Measurements from ENCODE around the gene IRAK1.
A peak's percentile ranks its signal among the peaks of the same experiment; 100 is the strongest.

The IRAK1 gene

DNA sequence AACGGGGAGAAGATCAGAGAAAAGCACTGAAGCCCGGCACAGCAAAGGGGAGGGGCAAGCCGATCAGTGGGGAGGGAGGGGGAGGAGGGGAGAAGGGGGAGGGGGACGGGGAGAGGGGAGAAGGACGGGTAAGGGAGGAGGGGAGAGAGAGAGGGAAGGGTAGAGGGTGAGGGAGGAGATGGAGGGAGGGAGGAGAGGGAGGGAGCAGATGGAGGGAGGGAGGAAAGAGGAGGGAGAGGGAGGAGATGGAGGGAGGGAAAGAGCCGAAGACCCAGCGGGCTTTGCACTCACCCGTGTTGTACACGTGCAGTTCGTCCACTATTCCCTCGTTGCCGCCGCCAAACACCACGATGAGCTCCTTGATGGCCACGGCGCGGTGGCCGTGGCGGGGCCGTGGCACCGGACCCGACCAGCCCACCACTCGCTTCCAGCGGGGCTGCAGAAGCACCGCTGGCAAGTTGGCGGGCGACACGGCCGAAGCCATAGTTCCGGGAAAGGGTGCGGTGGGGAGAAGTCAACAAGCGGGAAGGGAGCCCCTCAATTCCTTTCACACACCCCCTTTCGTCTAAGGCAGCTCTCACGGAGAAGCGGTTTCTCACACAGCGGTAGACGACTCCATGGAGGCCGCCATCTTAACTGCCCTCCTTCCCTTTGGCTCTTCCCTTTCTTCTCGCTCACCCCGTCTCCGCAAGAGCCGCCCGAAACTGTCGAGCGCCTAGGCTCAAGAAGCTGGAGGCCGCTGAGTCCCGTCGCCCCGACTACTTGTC lies 49.2 kb downstream of the IRAK1 start:
- peak overlapping the region; percentile 100 for H3K9ac ChIP-seq
- H3K27ac ChIP-seq, result peak overlapping the region; percentile 100
- H3K79me2 ChIP-seq (ENCODE audit: insufficient read depth, low read depth), result peaks cover 43% of the 10 kb centered on the region
- H3K27me3 ChIP-seq (ENCODE audit: insufficient read depth, low read depth), result no peaks in the 10 kb centered on the region
- peaks cover 39% of the 10 kb centered on the region for H3K4me1 ChIP-seq (ENCODE audit: low read depth, poor library complexity, severe bottlenecking)
- H3K4me3 ChIP-seq (IDR thresholded peaks at IDR 0.05; ENCODE audit: insufficient read depth, low read depth, low read length), result no peak overlapping the region
- H3K36me3 ChIP-seq (ENCODE audit: insufficient read depth), result no peaks in the 10 kb centered on the region
- no peaks in the 10 kb centered on the region for H4K20me1 ChIP-seq (ENCODE audit: insufficient read depth)
- TF ChIP-seq, protein P1, sequence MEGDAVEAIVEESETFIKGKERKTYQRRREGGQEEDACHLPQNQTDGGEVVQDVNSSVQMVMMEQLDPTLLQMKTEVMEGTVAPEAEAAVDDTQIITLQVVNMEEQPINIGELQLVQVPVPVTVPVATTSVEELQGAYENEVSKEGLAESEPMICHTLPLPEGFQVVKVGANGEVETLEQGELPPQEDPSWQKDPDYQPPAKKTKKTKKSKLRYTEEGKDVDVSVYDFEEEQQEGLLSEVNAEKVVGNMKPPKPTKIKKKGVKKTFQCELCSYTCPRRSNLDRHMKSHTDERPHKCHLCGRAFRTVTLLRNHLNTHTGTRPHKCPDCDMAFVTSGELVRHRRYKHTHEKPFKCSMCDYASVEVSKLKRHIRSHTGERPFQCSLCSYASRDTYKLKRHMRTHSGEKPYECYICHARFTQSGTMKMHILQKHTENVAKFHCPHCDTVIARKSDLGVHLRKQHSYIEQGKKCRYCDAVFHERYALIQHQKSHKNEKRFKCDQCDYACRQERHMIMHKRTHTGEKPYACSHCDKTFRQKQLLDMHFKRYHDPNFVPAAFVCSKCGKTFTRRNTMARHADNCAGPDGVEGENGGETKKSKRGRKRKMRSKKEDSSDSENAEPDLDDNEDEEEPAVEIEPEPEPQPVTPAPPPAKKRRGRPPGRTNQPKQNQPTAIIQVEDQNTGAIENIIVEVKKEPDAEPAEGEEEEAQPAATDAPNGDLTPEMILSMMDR (conservative IDR thresholded peaks at IDR 0.05; ENCODE audit: low read depth, low read length), result no peak
- 0 out of 2 replicates have a peak overlapping the region, but pooled peaks have one; percentile 19 for H3K4me2 ChIP-seq
- no peak overlapping the region for H2AFZ ChIP-seq (ENCODE audit: low read depth)

DNA sequence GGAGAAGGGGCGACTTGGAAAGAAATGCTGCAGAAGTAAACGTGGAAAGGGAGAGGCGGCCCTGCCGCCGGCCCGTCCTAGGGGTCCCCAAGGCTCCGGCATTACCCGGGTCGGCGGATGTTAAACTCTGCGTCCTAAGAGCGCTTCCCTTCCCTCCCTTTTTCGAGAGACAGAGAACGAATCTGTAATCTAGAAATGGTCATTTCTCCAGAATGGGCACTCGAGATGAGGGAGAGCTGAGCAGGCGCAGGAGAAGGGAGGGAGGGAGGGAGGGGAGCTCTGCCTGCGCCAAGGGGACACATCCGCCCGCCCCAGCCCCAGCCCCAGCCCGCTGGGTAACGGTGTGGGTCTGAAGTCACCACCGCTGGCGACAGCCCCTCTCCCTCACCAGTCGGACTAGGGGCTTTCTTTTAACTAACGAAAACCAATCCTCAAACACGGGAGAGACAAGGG lies 49.8 kb downstream of the IRAK1 start:
- H3K9ac ChIP-seq, result peak overlapping the region; percentile 100
- H3K79me2 ChIP-seq (ENCODE audit: insufficient read depth, low read depth), result peaks cover 50% of the 10 kb centered on the region
- H3K36me3 ChIP-seq (ENCODE audit: insufficient read depth), result no peaks in the 10 kb centered on the region
- peak overlapping the region; percentile 100 for H3K27ac ChIP-seq
- H3K4me3 ChIP-seq (IDR thresholded peaks at IDR 0.05; ENCODE audit: insufficient read depth, low read depth, low read length), result no peak overlapping the region
- no peaks in the 10 kb centered on the region for H4K20me1 ChIP-seq (ENCODE audit: insufficient read depth)
- H3K4me1 ChIP-seq (ENCODE audit: low read depth, poor library complexity, severe bottlenecking), result peaks cover 37% of the 10 kb centered on the region
- TF ChIP-seq, protein P1 (conservative IDR thresholded peaks at IDR 0.05; ENCODE audit: low read depth, low read length), result no peak
- H3K27me3 ChIP-seq (ENCODE audit: insufficient read depth, low read depth), result no peaks in the 10 kb centered on the region
- no peak overlapping the region for H2AFZ ChIP-seq (ENCODE audit: low read depth)
- H3K4me2 ChIP-seq, result peak overlapping the region; percentile 96

DNA sequence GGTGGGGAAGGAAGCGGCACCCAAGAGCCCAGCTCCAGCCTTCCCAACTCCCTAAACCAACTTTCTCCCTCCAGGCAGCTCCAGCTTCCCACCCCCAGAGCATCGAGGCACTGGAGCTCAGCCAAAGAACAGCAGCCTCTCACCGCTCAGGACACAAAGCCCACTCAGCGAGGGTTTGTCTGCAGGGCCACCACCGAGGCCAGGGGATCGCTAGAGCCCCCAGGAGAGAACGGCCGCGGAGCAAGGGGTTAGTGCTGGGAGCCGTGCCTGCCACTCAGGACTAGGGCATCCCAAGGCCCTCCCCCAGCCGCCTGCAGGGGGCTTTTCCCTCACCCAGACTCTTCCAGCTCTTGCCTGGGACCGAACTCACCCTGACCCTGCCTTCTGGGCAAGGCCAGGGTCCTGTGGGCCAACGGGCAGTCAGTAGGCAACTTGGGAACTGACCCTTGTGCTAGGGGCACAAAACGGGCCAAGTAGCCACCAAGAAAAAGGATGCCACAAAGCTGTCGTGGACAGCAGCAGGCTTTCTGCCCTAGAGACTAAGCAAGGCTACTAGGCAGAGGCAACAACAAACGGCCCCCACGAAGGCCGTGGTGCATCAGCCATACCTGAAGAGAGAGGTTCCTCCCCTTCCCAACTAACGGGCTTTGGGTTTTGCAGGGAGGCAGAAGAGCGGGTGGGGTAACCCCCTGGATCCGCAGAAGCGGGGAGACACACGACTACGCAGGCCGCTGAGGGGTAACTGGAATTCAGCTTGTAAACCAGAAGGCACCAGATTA lies 50.4 kb downstream of the IRAK1 start:
- Histone ChIP-seq H4K20me1 (ENCODE audit: insufficient read depth) (no peaks in the 10 kb centered on the region), H3K27me3 (ENCODE audit: insufficient read depth, low read depth) (no peaks in the 10 kb centered on the region), H3K27ac (peak overlapping the region; percentile 100), H3K4me1 (ENCODE audit: low read depth, poor library complexity, severe bottlenecking) (peaks cover 31% of the 10 kb centered on the region), H3K79me2 (ENCODE audit: insufficient read depth, low read depth) (peaks cover 56% of the 10 kb centered on the region), H3K9ac (peak overlapping the region; percentile 100), H2AFZ (ENCODE audit: low read depth) (no peak overlapping the region), H3K36me3 (ENCODE audit: insufficient read depth) (no peaks in the 10 kb centered on the region), H3K4me3 (IDR thresholded peaks at IDR 0.05; ENCODE audit: insufficient read depth, low read depth, low read length) (no peak overlapping the region), H3K4me2 (peak overlapping the region; percentile 96)
- TF ChIP-seq, protein P1 (conservative IDR thresholded peaks at IDR 0.05; ENCODE audit: low read depth, low read length), result no peak

DNA sequence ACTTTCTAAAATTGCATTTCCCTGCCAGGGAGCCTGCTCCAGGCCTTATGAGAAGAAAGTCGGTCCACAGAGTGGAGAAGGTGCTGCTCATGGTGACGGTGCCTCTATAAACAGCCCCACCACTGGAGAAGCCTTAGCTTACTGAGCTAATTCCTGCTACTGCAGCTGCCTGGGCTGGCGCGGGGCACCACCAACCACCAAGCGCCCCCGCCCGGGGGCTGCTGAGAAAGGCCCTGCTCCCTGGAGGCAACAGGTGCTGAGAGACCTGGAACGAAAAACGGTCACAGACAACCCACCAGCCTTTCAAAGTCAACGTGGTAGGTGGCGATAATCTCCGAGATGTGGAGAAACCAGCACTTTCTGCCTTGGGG lies 51.0 kb downstream of the IRAK1 start:
- no peaks in the 10 kb centered on the region for H3K36me3 ChIP-seq (ENCODE audit: insufficient read depth)
- TF ChIP-seq, protein P1 (conservative IDR thresholded peaks at IDR 0.05; ENCODE audit: low read depth, low read length), result peak; percentile 39; the same call in 1 of the 2 replicates
- H3K9ac ChIP-seq, result peak overlapping the region; percentile 100
- H4K20me1 ChIP-seq (ENCODE audit: insufficient read depth), result no peaks in the 10 kb centered on the region
- peaks cover 59% of the 10 kb centered on the region for H3K79me2 ChIP-seq (ENCODE audit: insufficient read depth, low read depth)
- H2AFZ ChIP-seq (ENCODE audit: low read depth), result no peak overlapping the region
- H3K4me1 ChIP-seq (ENCODE audit: low read depth, poor library complexity, severe bottlenecking), result peaks cover 25% of the 10 kb centered on the region
- peak overlapping the region; percentile 100 for H3K27ac ChIP-seq
- no peaks in the 10 kb centered on the region for H3K27me3 ChIP-seq (ENCODE audit: insufficient read depth, low read depth)
- peak overlapping the region; percentile 96 for H3K4me2 ChIP-seq
- no peak overlapping the region for H3K4me3 ChIP-seq (IDR thresholded peaks at IDR 0.05; ENCODE audit: insufficient read depth, low read depth, low read length)
